Kidney epithelial cell (primary cell): ENCODE data around the gene ATP8B2. TPM values are rescaled to one million over a fixed set of nuclear protein-coding genes. Genes with fewer than 3 reads are reported as not detected.
"Not testable (repeated sequence)": the region's sequence is repeated elsewhere in the genome, so short reads cannot be mapped to it uniquely, and the experiment has no call there.

Source experiments
- DNase-seq: peaks from one replicate; pipeline ENCODE4 v3.0.0-alpha.2; 2010; ENCODE audit warnings: low read depth
- H3K27me3 ChIP-seq: 2 replicates; pipeline ENCODE4 v1.6.0; 2011; ENCODE audit warnings: low read length; ENCODE audit not compliant: control insufficient read depth, insufficient read depth
- H3K36me3 ChIP-seq: 2 replicates; pipeline ENCODE4 v1.5.1; 2011; ENCODE audit warnings: low read length; ENCODE audit not compliant: control insufficient read depth, insufficient read depth
- H3K4me3 ChIP-seq: 2 replicates; pipeline ENCODE4 v1.5.1; 2011; ENCODE audit warnings: low read depth, mild to moderate bottlenecking, control low read depth, low read length
- total RNA-seq: library from RNA; depleted of rRNA; stranded (reverse); fragments of >200 nt; gene quantifications from 2 replicates; pipeline ENCODE4 v1.2.3, GENCODE V29; 2015
- TF ChIP-seq, protein P1 (sequence below): IDR thresholded peaks from 2 replicates; pipeline ENCODE4 v1.5.1; 2011; ENCODE audit warnings: mild to moderate bottlenecking, moderate library complexity, low read length, control low read depth, inconsistent platforms; ENCODE audit not compliant: insufficient read depth, poor library complexity, severe bottlenecking

Gene ATP8B2
- total RNA-seq, 1 donor from 2014 or later, result 45.2 TPM

DNA sequence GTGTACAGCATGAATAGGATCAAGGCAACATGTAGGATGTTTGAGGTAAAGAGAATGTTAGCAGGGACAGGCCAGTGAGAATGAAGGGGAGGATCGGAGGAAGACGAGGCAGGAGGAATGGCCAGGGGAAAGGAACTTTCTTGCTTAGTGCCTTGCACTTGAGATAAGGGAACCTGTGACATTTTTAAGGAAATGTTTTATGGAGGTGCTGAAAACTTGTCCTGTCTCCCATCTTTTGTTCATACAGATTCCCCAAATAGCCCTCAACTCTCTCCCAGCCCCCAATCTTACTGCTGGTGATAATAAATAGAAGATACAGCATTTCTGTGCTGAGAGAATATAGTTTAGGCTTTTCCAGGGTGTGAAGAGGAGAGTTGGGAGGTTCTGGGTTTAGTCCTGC, 13.6 kb downstream of the ATP8B2 start:
- no peaks in the 10 kb centered on the region for H3K27me3 ChIP-seq
- no peak overlapping the region for H3K4me3 ChIP-seq
- DNase-seq, result no peak
- TF ChIP-seq, protein P1, sequence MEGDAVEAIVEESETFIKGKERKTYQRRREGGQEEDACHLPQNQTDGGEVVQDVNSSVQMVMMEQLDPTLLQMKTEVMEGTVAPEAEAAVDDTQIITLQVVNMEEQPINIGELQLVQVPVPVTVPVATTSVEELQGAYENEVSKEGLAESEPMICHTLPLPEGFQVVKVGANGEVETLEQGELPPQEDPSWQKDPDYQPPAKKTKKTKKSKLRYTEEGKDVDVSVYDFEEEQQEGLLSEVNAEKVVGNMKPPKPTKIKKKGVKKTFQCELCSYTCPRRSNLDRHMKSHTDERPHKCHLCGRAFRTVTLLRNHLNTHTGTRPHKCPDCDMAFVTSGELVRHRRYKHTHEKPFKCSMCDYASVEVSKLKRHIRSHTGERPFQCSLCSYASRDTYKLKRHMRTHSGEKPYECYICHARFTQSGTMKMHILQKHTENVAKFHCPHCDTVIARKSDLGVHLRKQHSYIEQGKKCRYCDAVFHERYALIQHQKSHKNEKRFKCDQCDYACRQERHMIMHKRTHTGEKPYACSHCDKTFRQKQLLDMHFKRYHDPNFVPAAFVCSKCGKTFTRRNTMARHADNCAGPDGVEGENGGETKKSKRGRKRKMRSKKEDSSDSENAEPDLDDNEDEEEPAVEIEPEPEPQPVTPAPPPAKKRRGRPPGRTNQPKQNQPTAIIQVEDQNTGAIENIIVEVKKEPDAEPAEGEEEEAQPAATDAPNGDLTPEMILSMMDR, result no peak
- peaks cover 1% of the 10 kb centered on the region for H3K36me3 ChIP-seq

DNA sequence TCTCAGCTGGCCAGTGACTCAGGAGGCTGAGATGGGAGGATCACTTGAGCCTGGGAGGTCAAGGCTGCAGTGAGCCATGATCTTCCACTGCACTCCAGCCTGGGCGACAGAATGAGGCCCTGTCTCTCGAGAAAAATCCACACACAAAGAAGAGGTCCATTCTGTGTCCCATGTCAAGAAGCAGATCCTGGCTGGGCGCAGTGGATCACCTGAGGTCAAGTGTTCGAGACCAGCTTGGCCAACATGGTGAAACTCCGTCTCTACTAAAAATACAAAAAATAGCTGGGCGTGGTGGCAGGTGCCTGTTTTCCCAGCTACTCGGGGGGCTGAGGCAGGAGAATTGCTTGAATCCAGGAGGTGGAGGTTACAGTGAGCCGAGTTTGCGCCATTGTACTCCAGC, 16.0 kb downstream of the ATP8B2 start:
- not testable (repeated sequence) for H3K36me3 ChIP-seq, DNase-seq

DNA sequence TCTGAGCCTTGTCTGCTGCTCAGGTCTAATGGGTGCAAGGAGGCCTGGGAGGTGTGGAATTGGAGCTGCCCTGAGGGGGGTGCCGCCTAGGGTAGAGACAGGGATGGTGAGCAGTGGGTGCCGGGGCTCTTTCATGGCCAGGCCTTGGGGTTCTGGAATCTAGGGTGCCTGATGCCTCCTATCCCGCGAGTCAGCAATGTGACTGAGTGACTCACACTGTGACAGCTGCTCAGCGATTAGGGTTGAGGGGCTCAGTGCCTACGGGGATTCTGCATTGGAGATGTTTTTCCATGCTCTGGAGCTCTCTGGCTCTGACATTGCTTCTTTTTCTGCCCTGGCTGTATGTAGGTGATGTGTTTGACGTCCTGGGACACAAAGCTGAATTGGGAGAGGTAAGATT, 16.8 kb downstream of the ATP8B2 start:
- TF ChIP-seq, protein P1, result no peak
- Histone ChIP-seq H3K36me3 (peaks cover 1% of the 10 kb centered on the region), H3K4me3 (no peak overlapping the region), H3K27me3 (no peaks in the 10 kb centered on the region)
- no peak for DNase-seq

More for the DNA sequence above, 16.0 kb downstream of the ATP8B2 start:
- not testable (repeated sequence) for H3K27me3 ChIP-seq, H3K4me3 ChIP-seq

DNA sequence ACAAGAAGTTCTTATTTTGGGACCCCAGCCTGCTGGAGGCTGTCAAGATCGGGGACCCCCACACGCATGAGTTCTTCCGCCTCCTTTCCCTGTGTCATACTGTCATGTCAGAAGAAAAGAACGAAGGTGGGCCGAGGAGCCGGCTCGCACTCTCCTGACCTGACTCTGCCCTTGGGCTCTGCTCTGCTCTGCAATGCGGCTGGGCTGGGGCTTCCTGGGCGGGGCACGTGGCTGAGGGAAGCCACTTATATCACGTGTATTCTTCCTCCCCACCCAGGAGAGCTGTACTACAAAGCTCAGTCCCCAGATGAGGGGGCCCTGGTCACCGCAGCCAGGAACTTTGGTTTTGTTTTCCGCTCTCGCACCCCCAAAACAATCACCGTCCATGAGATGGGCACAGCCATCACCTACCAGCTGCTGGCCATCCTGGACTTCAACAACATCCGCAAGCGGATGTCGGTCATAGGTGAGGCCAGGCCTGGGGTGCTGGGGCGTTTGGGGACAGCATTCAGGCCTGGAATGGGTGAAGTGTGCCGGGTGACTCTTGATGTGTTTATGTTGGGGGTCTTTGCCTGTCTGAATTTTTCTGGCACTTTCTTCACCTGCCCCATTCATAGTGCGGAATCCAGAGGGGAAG, 17.6 kb downstream of the ATP8B2 start:
- no peaks in the 10 kb centered on the region for H3K36me3 ChIP-seq
- no peaks in the 10 kb centered on the region for H3K27me3 ChIP-seq
- TF ChIP-seq, protein P1, result no peak
- no peak overlapping the region for H3K4me3 ChIP-seq
- DNase-seq, result no peak

DNA sequence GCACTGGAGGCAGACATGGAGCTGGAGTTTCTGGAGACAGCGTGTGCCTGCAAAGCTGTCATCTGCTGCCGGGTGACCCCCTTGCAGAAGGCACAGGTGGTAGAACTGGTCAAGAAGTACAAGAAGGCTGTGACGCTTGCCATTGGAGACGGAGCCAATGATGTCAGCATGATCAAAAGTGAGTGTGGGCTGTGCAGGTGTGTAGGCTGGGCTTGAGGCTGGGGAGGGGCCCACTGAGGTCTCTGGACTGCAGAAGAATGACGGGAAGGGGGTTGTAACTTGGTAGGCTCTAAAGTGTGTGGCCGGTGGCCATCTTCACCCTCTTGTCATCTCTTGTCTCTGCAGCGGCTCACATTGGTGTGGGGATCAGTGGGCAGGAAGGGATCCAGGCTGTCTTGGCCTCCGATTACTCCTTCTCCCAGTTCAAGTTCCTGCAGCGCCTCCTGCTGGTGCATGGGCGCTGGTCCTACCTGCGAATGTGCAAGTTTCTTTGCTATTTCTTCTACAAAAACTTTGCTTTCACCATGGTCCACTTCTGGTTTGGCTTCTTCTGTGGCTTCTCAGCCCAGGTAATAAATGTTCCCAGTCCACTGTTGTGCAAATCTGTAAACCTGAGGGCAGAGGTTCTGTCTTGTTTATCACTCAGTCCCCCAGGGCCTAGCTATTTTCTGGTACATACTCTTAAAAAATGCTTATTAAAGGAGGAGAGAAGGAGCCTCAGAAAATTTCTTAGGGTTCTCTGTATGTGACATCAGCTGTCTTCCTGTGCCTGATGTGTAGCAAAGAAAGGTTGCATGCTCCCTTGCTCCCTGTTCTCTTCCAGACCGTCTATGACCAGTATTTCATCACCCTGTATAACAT, 19.9 kb downstream of the ATP8B2 start:
- no peak for DNase-seq
- H3K36me3 ChIP-seq, result no peaks in the 10 kb centered on the region
- TF ChIP-seq, protein P1, result peak; percentile 65

DNA sequence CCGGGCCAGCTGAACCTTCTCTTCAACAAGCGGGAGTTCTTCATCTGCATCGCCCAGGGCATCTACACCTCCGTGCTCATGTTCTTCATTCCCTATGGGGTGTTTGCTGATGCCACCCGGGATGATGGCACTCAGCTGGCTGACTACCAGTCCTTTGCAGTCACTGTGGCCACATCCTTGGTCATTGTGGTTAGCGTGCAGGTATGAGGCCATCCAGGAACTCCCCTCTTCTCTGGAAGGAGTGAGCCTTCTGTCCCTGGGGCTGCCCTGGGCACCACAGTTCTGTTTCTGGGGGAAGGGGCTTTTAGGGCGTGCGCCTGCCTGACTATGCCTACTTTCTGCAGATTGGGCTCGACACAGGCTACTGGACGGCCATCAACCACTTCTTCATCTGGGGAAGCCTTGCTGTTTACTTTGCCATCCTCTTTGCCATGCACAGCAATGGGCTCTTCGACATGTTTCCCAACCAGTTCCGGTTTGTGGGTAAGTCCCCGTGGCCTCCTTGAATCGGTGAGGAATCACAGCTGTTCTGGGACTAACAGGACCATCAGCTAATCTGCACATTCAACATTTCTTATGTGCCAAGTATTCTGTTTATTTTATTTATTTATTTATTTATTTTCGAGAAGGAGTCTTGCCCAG, 21.1 kb downstream of the ATP8B2 start:
- TF ChIP-seq, protein P1, result no peak
- H3K4me3 ChIP-seq, result no peak overlapping the region
- DNase-seq, result no peak
- H3K36me3 ChIP-seq, result no peaks in the 10 kb centered on the region
- no peaks in the 10 kb centered on the region for H3K27me3 ChIP-seq

More for the DNA sequence above, 19.9 kb downstream of the ATP8B2 start:
- Histone ChIP-seq H3K4me3 (no peak overlapping the region), H3K27me3 (no peaks in the 10 kb centered on the region)
